Activated CD8-positive, alpha-beta memory T cell treated with anti-CD3 and anti-CD28 coated beads for 24 hours (primary cell): Measurements from ENCODE around the gene IL18.
"Not testable (repeated sequence)": the region's sequence is repeated elsewhere in the genome, so short reads cannot be mapped to it uniquely, and the experiment has no call there.

Source experiments
- DNase-seq: peaks from one replicate; pipeline ENCODE4 v3.0.0-alpha.2; 2020

Gene IL18

GRCh38 chr11:112167145-112167544 is 3.3 kb upstream of the IL18 start, which contains the start of gene TEX12:
Gene TEX12 (plus strand): TSS chr11:112167372. CDS start chr11:112169269, 1,897 bp downstream.
- DNase-seq, result no peak

- no peak for DNase-seq
Observed at GRCh38 chr11:112166562-112166961, 2.7 kb upstream of the IL18 start.

GRCh38 chr11:112165049-112165448 is 1.2 kb upstream of the IL18 start:
- DNase-seq, result no peak

GRCh38 chr11:112162761-112163546 is 940 bp downstream of the IL18 start:
- no peak for DNase-seq

- not testable (repeated sequence) for DNase-seq
Observed at GRCh38 chr11:112162200-112162599, 1.7 kb downstream of the IL18 start.

- no peak for DNase-seq
Observed at GRCh38 chr11:112161012-112161411, 2.9 kb downstream of the IL18 start.

GRCh38 chr11:112160091-112160848 is 3.6 kb downstream of the IL18 start:
- DNase-seq, result no peak

GRCh38 chr11:112159098-112160065 is 4.5 kb downstream of the IL18 start:
- DNase-seq, result no peak

- no peak for DNase-seq
Observed at GRCh38 chr11:112156956-112157766, 6.7 kb downstream of the IL18 start.

- no peak for DNase-seq
Observed at GRCh38 chr11:112156153-112156955, 7.5 kb downstream of the IL18 start.

GRCh38 chr11:112150517-112150916 is 13.4 kb downstream of the IL18 start:
- DNase-seq, result no peak

GRCh38 chr11:112143597-112143996 is 20.3 kb downstream of the IL18 start:
- no peak for DNase-seq

- DNase-seq, result no peak
Observed at GRCh38 chr11:112134473-112134872, 29.4 kb downstream of the IL18 start.

GRCh38 chr11:112132737-112133136 is 31.2 kb downstream of the IL18 start:
- no peak for DNase-seq

- DNase-seq, result no peak
Observed at GRCh38 chr11:112129656-112130055, 34.2 kb downstream of the IL18 start.

- DNase-seq, result no peak
Observed at GRCh38 chr11:112128483-112129121, 35.3 kb downstream of the IL18 start.

GRCh38 chr11:112127056-112127455 is 36.8 kb downstream of the IL18 start:
- no peak for DNase-seq

GRCh38 chr11:112123129-112123528 is 40.8 kb downstream of the IL18 start:
- DNase-seq, result no peak

GRCh38 chr11:112121981-112122615 is 41.8 kb downstream of the IL18 start:
- DNase-seq, result no peak

GRCh38 chr11:112118176-112118575 is 45.7 kb downstream of the IL18 start:
- DNase-seq, result no peak
